ENCODE results near the gene KCNT1. TPM values are rescaled to one million over a fixed set of nuclear protein-coding genes. Genes with fewer than 3 reads are reported as not detected.

The KCNT1 gene
- total RNA-seq, 1 experiment from 2014 or later = not detected

DNA sequence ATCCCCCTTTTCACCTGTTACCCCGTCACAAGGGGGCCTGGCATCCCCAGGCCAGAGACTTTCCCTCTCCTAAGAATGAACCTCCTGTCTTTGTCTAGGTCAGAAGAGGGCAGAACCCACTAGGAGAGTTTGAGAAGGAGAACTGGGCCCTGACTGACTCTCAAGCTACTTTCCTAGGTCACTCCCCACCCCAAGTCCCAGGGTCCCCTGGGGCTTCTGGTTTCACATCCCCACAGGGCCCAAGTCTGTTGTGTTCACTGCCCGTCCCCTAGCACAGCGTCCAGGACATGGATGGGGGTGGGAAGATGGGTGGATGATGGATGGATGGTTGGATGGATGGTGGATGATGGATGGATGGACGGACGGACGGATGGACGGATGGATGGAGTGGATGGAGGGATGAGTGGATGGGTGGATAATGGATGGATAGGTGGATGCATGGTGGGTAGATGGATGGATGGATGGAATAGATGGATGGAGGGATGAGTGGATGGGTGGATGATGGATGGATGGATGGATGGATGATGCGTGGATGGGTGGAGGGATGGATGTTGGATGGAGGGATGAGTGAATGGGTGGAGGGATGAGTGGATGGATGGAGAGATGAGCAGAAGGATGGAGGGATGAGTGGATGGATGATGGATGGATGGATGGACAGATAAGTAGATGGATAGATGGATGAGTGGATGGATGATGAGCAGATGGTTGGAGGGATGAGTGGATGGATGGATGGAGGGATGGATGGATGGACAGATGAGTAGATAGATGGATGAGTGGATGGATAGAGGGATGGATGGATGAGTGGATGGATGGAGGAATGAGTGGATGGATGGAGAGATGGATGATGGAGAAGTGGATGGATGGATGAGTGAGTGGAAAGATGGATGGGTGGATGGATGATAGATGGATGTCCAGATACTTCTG, 50.6 kb downstream of the KCNT1 start:
- in situ Hi-C loops (cut with HindIII; ENCODE audit: low sequenced_read_pairs) = no loop called here
- DNase-seq (ENCODE audit: low spot score) = no peak

DNA sequence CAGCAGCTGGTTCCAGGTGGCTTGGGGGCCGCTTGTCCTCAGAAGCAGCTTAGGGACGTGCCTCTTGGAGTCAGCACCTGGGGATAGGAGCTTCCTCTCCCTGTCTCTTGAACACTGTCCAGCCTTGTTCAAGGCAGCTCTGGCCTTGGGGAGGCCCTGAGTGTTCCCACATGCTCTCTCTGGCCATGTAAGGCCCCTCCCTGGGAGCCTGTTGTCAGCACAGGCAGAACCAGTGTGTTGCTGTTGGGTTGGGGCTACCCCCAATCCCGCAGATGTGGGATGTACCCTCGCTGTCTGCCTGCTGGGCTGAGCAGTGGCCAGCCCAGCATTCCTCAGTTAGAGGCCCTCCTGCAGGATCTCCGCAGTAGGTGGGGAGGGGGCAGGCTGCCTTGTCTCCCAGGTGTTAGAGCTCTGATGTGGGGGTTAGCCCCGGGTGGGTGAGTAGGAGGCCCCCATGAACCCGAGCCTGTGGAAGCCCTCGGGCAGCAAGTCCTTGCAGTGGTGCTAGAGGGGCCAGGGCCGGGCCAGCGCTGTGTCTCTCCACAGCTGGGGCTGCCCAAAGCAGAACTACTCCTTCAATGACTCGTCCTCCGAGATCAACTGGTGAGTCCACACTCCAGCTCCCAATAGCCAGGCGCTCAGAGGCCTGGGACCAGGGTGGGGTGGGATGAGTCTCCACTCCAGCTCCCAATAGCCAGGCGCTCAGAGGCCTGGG, 51.6 kb downstream of the KCNT1 start:
- in situ Hi-C loops (cut with HindIII; ENCODE audit: low sequenced_read_pairs) = no loop called here
- DNase-seq (ENCODE audit: low spot score) = no peak

DNA sequence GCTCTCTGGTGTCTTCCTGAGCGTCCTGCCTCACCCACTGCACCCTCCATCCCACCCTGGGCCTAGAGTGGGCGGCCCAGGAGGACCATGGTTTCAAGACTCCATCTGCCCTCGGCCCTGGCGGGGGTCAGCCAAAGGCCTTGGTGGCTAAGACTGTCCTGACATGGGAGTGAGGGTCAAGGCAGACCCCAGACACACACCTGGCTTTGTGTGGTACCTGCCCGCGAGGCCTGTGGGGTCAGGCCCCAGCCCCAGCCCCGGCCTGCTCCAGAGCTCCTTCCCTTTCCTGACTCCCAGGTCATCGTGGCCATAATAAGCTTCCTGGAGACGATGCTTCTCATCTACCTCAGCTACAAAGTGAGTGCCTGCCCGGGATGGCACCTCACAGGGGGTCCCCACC, 54.6 kb downstream of the KCNT1 start:
- in situ Hi-C loops (cut with HindIII; ENCODE audit: low sequenced_read_pairs) = no loop called here
- DNase-seq (ENCODE audit: low spot score) = no peak

DNA sequence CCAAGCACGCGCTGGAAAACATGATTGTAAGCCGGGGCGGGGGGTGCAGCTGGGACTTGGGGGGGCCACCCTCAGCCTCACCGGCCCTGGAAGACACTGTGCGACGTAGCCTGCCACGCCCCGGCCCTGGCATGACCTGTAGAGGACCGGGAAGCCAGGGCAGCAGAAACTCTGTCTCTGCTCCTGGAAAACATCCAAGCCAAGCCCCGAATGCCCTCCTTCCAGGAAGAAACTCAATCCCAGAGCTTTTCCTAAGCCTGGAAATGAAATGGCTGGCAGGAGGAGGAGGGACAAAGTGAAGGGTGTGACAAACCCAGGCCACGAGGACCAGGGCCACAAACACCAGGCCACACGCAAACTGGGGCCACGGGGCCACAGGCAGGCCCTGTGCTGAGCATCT, 55.4 kb downstream of the KCNT1 start:
- DNase-seq (ENCODE audit: low spot score) = no peak
- in situ Hi-C loops (cut with HindIII; ENCODE audit: low sequenced_read_pairs) = no loop called here

DNA sequence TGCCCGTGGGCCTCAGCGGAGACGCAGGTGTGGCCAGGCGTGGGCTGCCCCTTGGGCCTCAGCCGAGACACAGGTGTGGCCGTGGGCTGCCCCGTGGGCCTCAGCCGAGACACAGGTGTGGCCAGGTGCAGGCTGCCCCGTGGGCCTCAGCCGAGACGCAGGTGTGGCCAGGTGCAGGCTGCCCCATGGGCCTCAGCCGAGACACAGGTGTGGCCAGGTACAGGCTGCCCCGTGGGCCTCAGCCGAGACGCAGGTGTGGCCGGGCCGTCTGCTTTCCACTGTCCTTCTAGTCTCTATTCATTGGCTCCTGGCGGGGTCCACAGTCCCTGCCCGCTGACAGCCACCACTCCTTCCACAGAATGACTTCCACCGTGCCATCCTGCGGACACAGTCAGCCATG, 56.1 kb downstream of the KCNT1 start:
- no peak for DNase-seq (ENCODE audit: low spot score)
- in situ Hi-C loops (cut with HindIII; ENCODE audit: low sequenced_read_pairs) = no loop called here

DNA sequence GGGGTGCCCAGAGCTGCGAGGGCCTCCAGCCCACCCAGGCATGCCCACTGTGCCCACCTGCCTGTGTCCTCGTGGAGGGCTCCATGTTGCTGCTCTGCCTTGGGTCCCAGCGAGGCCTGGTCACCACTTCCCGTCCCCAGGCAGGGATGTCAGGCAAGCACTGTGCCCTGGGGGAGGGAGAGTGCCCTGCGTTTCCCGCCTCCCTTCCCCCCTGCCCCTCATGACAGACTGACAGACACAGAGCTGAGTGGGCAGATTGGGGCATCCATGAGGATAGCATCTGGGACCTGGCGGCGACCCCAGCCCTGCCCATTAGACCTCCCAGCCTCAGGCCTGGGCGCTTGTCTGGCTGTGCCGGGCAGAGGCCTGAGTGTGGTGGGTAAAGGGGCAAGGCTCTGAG, 56.9 kb downstream of the KCNT1 start:
- no peak for DNase-seq (ENCODE audit: low spot score)
- in situ Hi-C loops (cut with HindIII; ENCODE audit: low sequenced_read_pairs) = no loop called here

DNA sequence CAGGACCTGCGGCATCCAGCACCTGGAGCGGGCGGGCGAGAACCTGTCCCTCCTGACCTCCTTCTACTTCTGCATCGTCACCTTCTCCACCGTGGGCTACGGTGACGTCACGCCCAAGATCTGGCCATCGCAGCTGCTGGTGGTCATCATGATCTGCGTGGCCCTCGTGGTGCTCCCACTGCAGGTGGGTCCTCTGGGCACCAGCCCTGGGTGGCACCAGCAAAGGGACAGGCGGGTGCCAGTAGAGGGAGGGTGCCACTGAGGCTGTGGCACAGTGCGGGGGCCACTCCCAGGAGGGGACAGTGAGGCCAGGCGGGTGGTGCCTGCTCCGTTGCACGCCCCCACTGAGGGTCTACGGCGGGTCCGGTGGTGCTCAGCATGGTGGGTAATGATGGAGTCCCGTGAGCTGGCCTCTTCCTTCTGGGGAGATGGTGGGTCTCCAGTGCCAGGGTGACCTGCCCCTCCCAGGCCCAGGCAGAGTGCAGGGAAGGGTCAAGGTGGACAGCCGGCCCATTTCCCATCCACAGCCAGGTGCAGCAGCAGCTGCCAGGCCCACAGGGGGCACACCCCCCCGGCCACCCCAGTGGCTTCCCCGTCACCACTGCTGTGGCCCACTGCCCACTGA, 57.8 kb downstream of the KCNT1 start:
- DNase-seq (ENCODE audit: low spot score) = no peak
- in situ Hi-C loops (cut with HindIII; ENCODE audit: low sequenced_read_pairs) = no loop called here

DNA sequence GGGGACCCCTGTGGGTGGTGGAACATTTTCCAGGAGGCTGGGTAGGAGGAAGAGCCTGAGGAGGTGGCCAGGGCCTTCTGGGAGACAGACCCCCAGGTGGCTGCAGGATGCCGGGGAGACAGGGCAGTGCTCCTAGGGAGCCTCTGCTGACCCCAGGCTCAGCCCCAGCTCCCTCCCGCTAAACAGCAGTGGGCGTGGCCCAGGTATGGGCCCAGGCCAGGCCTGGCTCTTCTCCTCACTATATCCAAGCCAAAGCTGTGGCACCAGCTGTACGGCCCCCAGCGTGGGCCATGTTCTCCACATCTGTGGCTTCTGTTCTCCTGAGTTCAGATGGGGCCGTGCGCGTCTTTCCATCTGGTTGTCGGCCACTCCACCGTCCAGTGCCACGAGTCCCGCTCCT, 58.5 kb downstream of the KCNT1 start:
- no peak for DNase-seq (ENCODE audit: low spot score)
- in situ Hi-C loops (cut with HindIII; ENCODE audit: low sequenced_read_pairs) = no loop called here

DNA sequence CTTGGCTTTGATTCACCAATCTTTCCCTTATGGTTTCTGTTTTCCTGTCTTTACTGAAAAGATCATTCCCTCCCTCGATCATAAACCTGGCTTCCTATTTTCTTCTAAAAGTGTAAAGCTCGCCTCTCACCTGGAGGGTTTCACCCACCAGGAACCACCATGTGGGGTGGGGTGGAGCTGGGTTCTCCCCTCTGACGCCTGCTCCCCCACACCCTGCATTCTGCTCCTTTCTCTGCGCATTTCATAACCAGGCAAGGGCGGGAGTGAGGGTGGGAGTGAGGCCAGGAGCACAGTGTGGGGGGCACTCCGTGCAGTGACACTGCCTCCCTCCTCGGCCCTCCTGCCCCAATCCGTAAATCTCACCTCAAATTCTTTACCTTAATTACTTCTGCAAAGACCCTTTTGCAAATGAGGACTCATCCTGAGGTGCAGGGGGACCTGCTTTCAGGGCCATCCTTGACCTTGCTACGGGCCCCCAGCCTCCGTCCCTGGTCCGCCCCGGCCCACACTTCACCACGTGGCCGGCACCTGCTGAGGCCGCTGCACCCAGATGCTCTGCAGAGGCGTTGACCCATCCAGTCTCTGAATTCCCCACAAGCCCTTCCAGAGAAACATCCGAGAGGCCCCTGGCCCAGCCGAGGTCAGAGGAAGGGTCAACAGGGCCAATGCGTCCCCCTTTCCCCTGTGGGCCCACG, 59.3 kb downstream of the KCNT1 start:
- no peak for DNase-seq (ENCODE audit: low spot score)
- in situ Hi-C loops (cut with HindIII; ENCODE audit: low sequenced_read_pairs) = no loop called here

DNA sequence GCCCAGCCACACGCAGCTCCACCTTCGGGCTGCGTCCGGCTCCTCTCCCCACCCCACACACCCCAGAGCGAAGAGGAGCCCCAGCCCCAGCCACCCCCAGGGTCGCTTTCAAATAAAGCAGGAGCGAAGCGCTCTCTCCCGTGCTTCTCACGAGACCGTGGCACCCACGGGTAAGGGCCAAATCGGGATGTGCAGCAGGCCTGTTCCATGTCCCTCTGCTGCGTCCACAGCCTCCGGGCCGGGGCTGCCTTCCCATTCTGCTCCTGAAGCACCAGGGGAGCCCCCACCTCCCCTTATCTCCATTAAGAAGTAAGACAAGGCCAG, 59.8 kb downstream of the KCNT1 start:
- in situ Hi-C loops (cut with HindIII; ENCODE audit: low sequenced_read_pairs) = no loop called here
- no peak for DNase-seq (ENCODE audit: low spot score)

DNA sequence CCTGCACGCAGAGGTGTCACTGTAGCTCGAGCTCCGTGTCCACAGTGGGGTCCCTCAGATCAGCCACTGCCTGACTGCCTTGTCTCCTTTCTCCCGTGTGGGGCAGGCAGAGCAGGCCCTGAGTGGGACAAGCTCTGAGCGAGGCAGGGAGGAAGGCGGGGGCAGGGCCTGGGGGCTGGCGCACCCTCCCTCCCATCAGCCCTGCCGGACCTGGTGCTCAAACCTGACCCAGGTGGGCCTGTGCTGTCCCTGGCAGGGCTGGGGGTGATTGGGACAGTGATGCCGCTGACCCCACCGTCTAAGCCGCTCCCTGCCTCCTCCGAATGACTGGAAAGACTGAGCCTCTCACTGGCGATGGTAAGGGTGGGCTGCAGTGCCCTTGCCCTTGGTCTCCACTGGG, 60.9 kb downstream of the KCNT1 start:
- DNase-seq (ENCODE audit: low spot score) = no peak
- in situ Hi-C loops (cut with HindIII; ENCODE audit: low sequenced_read_pairs) = no loop called here

DNA sequence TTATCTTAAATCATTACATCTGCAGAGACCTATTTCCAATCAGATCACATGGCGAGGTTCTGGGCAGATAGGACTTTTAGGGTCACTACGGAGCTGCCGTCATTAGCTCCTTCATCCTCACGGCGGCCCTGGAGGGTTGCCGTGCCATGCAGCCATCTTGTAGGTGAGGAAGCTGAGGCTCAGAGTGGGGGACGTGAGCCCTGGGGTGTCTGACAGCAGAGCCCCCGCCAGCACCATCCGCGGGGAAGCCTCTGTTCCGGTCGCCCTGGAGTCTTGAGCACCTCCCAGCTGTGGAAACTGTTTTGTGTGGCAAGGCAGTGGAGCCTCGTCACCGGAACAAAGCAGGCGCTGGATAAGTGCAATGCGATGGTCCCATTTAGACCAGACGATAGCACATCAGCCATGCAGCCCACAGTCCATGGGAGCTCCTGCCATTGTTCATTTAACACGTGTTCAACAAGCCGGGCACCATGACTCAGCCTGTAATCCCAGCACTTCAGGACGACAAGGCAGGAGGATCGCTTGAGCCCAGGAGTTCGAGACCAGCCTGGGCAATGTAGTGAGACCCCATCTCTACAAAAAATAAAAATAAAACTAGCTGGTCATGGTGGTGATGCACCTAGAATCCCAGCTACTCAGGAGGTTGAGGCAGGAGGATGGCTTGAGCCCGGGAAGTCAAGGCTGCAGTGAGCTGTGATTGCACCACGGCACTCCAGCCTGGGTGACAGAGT, 61.9 kb downstream of the KCNT1 start:
- in situ Hi-C loops (cut with HindIII; ENCODE audit: low sequenced_read_pairs) = no loop called here
- DNase-seq (ENCODE audit: low spot score) = no peak

DNA sequence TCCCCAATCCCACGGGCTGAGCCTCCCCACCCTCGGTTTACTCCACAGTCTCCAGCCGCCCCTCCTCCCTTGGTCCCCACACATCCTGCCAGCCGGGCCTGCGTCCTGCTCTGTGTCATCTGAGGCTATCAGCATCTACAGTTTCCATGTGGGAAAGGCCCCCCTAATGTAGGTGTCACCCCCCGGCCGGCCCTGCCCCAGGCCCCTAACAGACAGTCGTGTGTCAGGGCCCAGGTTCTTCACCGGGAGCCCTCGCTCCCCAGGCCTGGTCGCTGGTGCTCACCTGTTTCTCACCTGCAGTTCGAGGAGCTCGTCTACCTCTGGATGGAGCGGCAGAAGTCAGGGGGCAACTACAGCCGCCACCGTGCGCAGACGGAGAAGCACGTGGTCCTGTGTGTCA, 62.7 kb downstream of the KCNT1 start:
- no peak for DNase-seq (ENCODE audit: low spot score)
- in situ Hi-C loops (cut with HindIII; ENCODE audit: low sequenced_read_pairs) = no loop called here

DNA sequence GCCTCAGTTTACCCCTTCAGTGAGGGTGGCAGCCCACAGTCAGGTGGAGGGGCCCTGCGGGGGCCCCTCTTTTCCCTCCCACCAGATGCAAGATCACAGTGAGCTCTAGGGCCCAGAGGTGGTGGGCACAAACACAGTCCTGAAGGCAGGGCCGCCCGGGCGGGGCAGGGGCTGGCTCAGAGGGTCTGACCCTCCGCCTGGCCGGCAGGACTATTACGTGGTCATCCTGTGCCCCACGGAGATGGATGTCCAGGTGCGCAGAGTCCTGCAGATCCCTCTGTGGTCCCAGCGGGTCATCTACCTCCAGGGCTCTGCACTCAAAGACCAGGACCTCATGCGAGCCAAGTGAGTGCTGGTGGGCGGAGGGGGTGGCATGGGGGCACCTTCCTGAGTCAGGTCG, 63.4 kb downstream of the KCNT1 start:
- in situ Hi-C loops (cut with HindIII; ENCODE audit: low sequenced_read_pairs) = no loop called here
- no peak for DNase-seq (ENCODE audit: low spot score)

DNA sequence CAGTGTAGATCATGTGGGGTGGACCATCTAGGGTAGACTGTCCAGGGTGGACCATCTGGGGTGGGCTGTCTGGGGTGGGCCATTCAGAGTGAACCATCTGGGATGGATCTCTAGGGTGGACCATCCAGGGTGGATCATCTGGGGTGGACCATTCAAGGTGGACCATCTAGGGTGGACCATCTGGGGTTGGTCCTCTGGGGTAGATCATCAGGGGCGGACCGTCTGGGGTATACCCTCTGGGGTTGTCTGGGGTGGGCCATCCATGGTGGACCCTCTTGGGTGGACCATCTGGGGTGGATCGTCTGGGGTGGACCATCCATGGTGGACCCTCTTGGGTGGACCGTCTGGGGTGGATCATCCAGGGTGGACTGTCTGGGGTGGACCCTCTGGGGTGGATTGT, 64.3 kb downstream of the KCNT1 start:
- DNase-seq (ENCODE audit: low spot score) = no peak
- in situ Hi-C loops (cut with HindIII; ENCODE audit: low sequenced_read_pairs) = no loop called here

DNA sequence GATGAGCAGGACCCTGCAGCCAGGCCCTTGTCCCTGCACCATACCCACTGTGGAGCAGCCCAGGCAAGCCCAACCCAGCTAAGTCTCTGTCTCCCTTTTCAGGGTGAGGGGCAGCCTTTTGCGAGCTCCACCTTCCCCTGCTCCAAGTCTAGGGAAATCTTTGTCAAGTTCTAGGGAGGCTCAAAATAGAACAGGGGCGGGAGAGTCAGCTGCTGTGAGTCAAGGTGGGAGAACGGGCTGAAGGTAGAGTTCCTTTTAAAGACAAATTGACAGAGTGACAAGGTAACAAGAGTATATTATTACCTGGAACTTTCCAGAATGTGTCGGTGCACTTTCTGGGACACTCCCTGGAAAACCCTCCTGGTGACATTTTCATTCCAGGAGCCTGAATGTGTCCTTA, 64.7 kb downstream of the KCNT1 start:
- in situ Hi-C loops (cut with HindIII; ENCODE audit: low sequenced_read_pairs) = no loop called here
- DNase-seq (ENCODE audit: low spot score) = no peak

DNA sequence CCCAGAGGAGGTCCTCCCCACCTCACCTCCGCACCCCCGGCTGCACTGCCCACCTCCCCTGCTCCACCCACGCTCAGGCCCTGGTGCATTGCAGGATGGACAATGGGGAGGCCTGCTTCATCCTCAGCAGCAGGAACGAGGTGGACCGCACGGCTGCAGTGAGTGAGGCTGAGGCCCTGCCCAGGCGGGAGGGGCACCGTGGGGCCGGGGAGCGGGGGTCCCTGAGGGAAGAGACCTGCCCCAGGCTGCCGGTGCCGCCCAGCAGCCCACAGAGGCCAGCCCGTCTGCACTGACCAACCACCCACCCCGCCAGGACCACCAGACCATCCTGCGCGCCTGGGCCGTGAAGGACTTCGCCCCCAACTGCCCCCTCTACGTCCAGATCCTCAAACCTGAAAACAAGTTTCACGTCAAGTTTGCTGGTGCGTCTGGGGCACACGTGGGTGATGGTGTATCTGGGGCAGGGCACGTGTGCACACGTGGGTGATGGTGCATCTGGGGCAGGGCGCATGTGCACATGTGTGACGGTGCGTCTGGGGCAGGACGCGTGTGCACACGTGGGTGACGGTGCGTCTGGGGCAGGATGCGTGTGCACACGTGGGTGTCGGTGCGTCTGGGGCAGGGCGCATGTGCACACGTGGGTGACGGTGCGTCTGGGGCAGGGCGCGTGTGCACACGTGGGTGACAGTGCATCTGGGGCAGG, 66.7 kb downstream of the KCNT1 start:
- in situ Hi-C loops (cut with HindIII; ENCODE audit: low sequenced_read_pairs) = no loop called here
- DNase-seq (ENCODE audit: low spot score) = no peak

DNA sequence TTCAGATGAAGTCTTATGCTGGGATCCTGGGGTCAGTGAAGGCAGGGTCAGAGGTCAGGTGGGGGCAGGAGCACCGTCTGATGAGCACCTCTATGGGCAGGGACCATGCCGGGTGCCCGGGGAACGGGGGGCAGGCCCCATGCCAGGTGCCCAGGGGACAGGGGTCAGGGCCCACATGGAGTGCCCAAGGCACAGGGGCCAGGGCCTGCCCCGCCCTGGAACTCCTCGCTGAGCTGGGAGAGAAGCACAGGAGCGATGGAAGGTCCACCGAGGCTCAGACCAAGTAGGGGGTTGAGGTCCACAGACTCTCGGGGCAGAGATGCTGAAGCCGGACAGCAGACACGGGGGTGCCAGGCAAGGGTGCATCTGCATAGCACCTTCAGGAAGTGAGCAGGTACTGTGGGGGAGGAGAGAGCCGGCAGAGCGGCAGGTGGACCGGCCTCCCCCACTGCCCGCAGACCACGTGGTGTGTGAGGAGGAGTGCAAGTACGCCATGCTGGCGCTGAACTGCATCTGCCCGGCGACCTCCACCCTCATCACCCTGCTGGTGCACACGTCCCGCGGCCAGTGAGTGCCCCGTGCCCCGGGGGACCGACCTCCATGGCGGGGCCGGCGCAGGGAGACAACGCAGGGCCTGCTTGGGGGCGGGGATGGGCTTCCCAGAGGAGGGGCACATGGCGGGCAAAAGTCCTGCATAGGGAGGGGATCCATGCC, 67.7 kb downstream of the KCNT1 start:
- no peak for DNase-seq (ENCODE audit: low spot score)
- in situ Hi-C loops (cut with HindIII; ENCODE audit: low sequenced_read_pairs) = no loop called here

All from G401 (cell line).